DOHH2 (cell line): ENCODE data around the gene TST.

Source experiments
- H3F3A ChIP-seq: fragments of 200-600 bp; sonication (generic), shearing (Covaris generic); 2 replicates; pipeline ENCODE4 v1.6.0; 2016; ENCODE audit warnings: antibody characterized with exemption, mild to moderate bottlenecking; ENCODE audit not compliant: control insufficient read depth, insufficient read depth
- H3K27ac ChIP-seq: fragments of 200-600 bp; sonication (generic); 2 replicates; pipeline ENCODE4 v1.5.1; 2014; ENCODE audit warnings: low read depth, mild to moderate bottlenecking, low read length, moderate library complexity
- H3K27me3 ChIP-seq: fragments of 200-600 bp; sonication (generic); 2 replicates; pipeline ENCODE4 v1.6.1; 2014; ENCODE audit warnings: mild to moderate bottlenecking, low read length, mixed read lengths; ENCODE audit not compliant: control insufficient read depth
- H3K36me3 ChIP-seq: fragments of 200-600 bp; sonication (generic); 2 replicates; pipeline ENCODE4 v1.6.1; 2014; ENCODE audit warnings: mild to moderate bottlenecking, low read length, moderate library complexity, mixed read lengths; ENCODE audit not compliant: control insufficient read depth
- H3K4me1 ChIP-seq: fragments of 200-600 bp; sonication (generic); 2 replicates; pipeline ENCODE4 v1.6.1; 2014; ENCODE audit warnings: mild to moderate bottlenecking, low read length, mixed read lengths; ENCODE audit not compliant: control insufficient read depth
- H3K4me2 ChIP-seq: fragments of 200-600 bp; sonication (generic); 2 replicates; pipeline ENCODE4 v1.6.0; 2014; ENCODE audit warnings: mild to moderate bottlenecking, low read length, moderate library complexity
- H3K4me3 ChIP-seq: fragments of 200-600 bp; sonication (generic); 2 replicates; pipeline ENCODE4 v1.5.1; 2014; ENCODE audit warnings: mild to moderate bottlenecking, low read length, mixed read lengths
- H3K79me2 ChIP-seq: fragments of 200-600 bp; sonication (generic); 2 replicates; pipeline ENCODE4 v1.6.1; 2014; ENCODE audit warnings: mild to moderate bottlenecking, low read length, mixed read lengths; ENCODE audit not compliant: control insufficient read depth
- H3K9me2 ChIP-seq: fragments of 200-600 bp; sonication (generic); replicated peaks from 2 replicates; pipeline ENCODE4 v1.6.1; 2014; ENCODE audit warnings: mild to moderate bottlenecking, low read length, mixed read lengths; ENCODE audit not compliant: control insufficient read depth
- H3K9me3 ChIP-seq: fragments of 200-600 bp; sonication (generic); 2 replicates; pipeline ENCODE4 v1.6.1; 2014; ENCODE audit warnings: antibody characterized with exemption, low read length, mixed read lengths; ENCODE audit not compliant: control insufficient read depth, insufficient read depth
- H4K20me1 ChIP-seq: fragments of 200-600 bp; sonication (generic); 2 replicates; pipeline ENCODE4 v1.6.0; 2014; ENCODE audit warnings: low read depth, mild to moderate bottlenecking, antibody characterized with exemption, low read length, moderate library complexity; ENCODE audit not compliant: control insufficient read depth, insufficient read depth
- CTCF ChIP-seq: fragments of 200-600 bp; sonication (generic); IDR thresholded peaks from one replicate; pipeline ENCODE4 v1.5.1; 2014; ENCODE audit warnings: antibody characterized with exemption, mild to moderate bottlenecking, low read depth, low read length; ENCODE audit not compliant: poor library complexity, severe bottlenecking
- EZH2phosphoT487 ChIP-seq: fragments of 200-600 bp; sonication (generic); IDR thresholded peaks from 2 replicates; pipeline ENCODE4 v1.6.1; 2017; ENCODE audit warnings: borderline replicate concordance, mild to moderate bottlenecking, antibody characterized with exemption, low read length, moderate library complexity, mixed read lengths

TST gene

GRCh38 chr22:37063431-37064420, 44.5 kb upstream of the TST start:
- Histone ChIP-seq H3K9me2 (no peaks in the 10 kb centered on the region), H3K9me3 (no peaks in the 10 kb centered on the region), H3K4me1 (no peaks in the 10 kb centered on the region), H3K4me3 (no peak overlapping the region), H3F3A (no peaks in the 10 kb centered on the region), H3K4me2 (no peak overlapping the region), H3K27me3 (no peaks in the 10 kb centered on the region), H3K79me2 (no peaks in the 10 kb centered on the region), H3K36me3 (no peaks in the 10 kb centered on the region), H4K20me1 (no peaks in the 10 kb centered on the region), H3K27ac (no peak overlapping the region)
- TF ChIP-seq EZH2phosphoT487 (no peak), CTCF (no peak)

GRCh38 chr22:37062702-37063381, 43.6 kb upstream of the TST start:
- H3K4me3 ChIP-seq = no peak overlapping the region
- H3K9me3 ChIP-seq = no peaks in the 10 kb centered on the region
- H3K36me3 ChIP-seq = no peaks in the 10 kb centered on the region
- H3K9me2 ChIP-seq = no peaks in the 10 kb centered on the region
- TF ChIP-seq EZH2phosphoT487 (no peak), CTCF (no peak)
- H3K79me2 ChIP-seq = no peaks in the 10 kb centered on the region
- H4K20me1 ChIP-seq = no peaks in the 10 kb centered on the region
- H3F3A ChIP-seq = no peaks in the 10 kb centered on the region
- H3K27me3 ChIP-seq = no peaks in the 10 kb centered on the region
- no peaks in the 10 kb centered on the region for H3K4me1 ChIP-seq
- no peak overlapping the region for H3K4me2 ChIP-seq
- H3K27ac ChIP-seq = no peak overlapping the region

GRCh38 chr22:37062376-37062675, 43.1 kb upstream of the TST start:
- H3K27me3 ChIP-seq = no peaks in the 10 kb centered on the region
- no peaks in the 10 kb centered on the region for H3F3A ChIP-seq
- no peaks in the 10 kb centered on the region for H3K36me3 ChIP-seq
- no peak for TF ChIP-seq CTCF
- TF ChIP-seq EZH2phosphoT487 = no peak
- H4K20me1 ChIP-seq = no peaks in the 10 kb centered on the region
- H3K9me2 ChIP-seq = no peaks in the 10 kb centered on the region
- H3K9me3 ChIP-seq = no peaks in the 10 kb centered on the region
- no peak overlapping the region for H3K4me3 ChIP-seq
- no peaks in the 10 kb centered on the region for H3K4me1 ChIP-seq
- no peak overlapping the region for H3K4me2 ChIP-seq
- no peaks in the 10 kb centered on the region for H3K79me2 ChIP-seq
- H3K27ac ChIP-seq = no peak overlapping the region
